ENCODE results near the gene PBX1. TPM values are rescaled to one million over a fixed set of nuclear protein-coding genes. Genes with fewer than 3 reads are reported as not detected.

The PBX1 gene
- total RNA-seq, 1 donor from 2014 or later: 71.7 TPM

DNA sequence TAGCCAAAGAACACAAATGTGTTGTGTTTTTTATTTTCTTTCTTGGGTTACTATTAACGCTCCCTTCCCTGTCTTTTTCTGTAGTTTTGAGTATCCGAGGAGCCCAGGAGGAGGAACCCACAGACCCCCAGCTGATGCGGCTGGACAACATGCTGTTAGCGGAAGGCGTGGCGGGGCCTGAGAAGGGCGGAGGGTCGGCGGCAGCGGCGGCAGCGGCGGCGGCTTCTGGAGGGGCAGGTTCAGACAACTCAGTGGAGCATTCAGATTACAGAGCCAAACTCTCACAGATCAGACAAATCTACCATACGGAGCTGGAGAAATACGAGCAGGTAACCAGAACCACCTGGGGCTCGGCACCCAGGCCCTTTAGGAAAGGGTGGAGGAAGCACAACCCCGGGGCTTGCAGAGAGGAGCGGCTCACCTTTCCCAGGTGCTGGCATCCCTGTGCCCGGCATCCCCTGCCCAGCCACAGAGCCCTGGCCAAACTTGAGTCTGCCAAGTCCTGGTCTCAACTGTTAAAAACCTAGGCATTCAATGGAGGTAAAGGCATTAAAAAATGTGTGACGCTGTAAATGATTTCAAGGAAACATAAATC, 233.5 kb downstream of the PBX1 start:
- Mint-ChIP-seq H3K27me3 (ENCODE audit: low read depth) (no peaks in the 10 kb centered on the region), H3K4me3 (no peak overlapping the region), H3K9me3 (no peaks in the 10 kb centered on the region), H3K27ac (ENCODE audit: unreplicated experiment) (no peak overlapping the region), H3K36me3 (ENCODE audit: low read depth) (peaks cover 5% of the 10 kb centered on the region), H3K4me1 (peaks cover 17% of the 10 kb centered on the region)
- no peak for DNase-seq (ENCODE audit: low read depth, low spot score)
- TF ChIP-seq CTCF (conservative IDR thresholded peaks at IDR 0.05): no peak

GRCh38 chr1:164794356-164794755, 235.4 kb downstream of the PBX1 start:
- Mint-ChIP-seq H3K4me1 (peaks cover 11% of the 10 kb centered on the region), H3K27ac (ENCODE audit: unreplicated experiment) (no peak overlapping the region), H3K4me3 (no peak overlapping the region), H3K27me3 (ENCODE audit: low read depth) (no peaks in the 10 kb centered on the region), H3K36me3 (ENCODE audit: low read depth) (peaks cover 5% of the 10 kb centered on the region), H3K9me3 (no peaks in the 10 kb centered on the region)
- TF ChIP-seq CTCF (conservative IDR thresholded peaks at IDR 0.05): no peak
- DNase-seq (ENCODE audit: low read depth, low spot score): no peak

DNA sequence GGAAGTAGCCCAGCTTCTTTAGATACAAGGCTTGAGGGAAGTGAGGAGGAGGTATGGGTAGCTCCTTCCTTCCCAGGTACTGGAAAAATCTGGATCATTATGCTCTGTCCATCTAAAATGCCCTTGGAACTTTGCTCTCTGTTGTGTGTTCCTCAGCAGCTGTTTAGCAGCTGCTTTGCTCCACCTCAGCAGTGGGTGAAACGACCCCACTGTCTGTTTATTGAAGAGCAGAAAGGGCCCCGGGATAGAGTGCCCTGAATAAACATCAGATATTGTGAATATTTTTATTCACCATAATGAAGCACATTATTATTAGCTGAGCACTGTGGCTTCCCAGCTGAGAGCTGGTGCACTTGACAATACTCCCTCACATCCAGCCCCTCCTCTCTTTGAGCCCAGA, 237.9 kb downstream of the PBX1 start:
- TF ChIP-seq CTCF (conservative IDR thresholded peaks at IDR 0.05): no peak
- peaks cover 17% of the 10 kb centered on the region for H3K36me3 Mint-ChIP-seq (ENCODE audit: low read depth)
- DNase-seq (ENCODE audit: low read depth, low spot score): no peak

DNA sequence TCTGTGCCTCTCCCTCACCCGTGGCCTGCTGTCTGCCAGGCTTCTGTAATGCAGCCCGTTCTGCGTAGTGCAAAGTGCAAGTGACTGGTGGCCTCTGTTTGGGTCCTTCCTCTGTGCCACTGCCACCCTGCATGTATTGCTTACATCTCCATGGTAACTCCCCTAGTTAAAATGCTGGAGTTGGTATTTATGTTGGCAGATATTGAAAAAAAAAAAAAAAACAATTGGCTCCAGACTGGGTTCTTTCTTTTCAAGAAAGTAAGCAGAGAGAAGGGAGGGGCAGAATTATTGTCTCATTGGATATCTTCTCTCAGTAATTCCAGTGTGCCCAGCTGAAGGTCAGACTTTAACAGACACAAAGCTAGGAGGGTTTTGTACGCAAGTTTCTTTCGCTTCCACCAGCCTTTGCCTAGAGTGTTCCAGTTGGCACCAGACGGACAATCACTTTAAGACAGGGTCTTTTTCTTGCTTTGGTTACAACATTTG, 242.3 kb downstream of the PBX1 start:
- Mint-ChIP-seq H3K4me1 (peaks cover 11% of the 10 kb centered on the region), H3K9me3 (no peaks in the 10 kb centered on the region), H3K4me3 (no peak overlapping the region), H3K27me3 (ENCODE audit: low read depth) (no peaks in the 10 kb centered on the region), H3K27ac (ENCODE audit: unreplicated experiment) (no peak overlapping the region), H3K36me3 (ENCODE audit: low read depth) (peaks cover 15% of the 10 kb centered on the region)
- TF ChIP-seq CTCF (conservative IDR thresholded peaks at IDR 0.05): no peak
- DNase-seq (ENCODE audit: low read depth, low spot score): no peak

More for the DNA sequence above, 237.9 kb downstream of the PBX1 start:
- Mint-ChIP-seq H3K9me3 (no peaks in the 10 kb centered on the region), H3K27ac (ENCODE audit: unreplicated experiment) (no peak overlapping the region), H3K4me3 (no peak overlapping the region), H3K27me3 (ENCODE audit: low read depth) (no peaks in the 10 kb centered on the region), H3K4me1 (peaks cover 10% of the 10 kb centered on the region)

- Mint-ChIP-seq H3K9me3 (no peaks in the 10 kb centered on the region), H3K4me1 (peaks cover 11% of the 10 kb centered on the region), H3K4me3 (no peak overlapping the region), H3K27ac (ENCODE audit: unreplicated experiment) (peak overlapping the region; percentile 16), H3K27me3 (ENCODE audit: low read depth) (no peaks in the 10 kb centered on the region), H3K36me3 (ENCODE audit: low read depth) (peaks cover 20% of the 10 kb centered on the region)
- TF ChIP-seq CTCF (conservative IDR thresholded peaks at IDR 0.05): no peak
- no peak for DNase-seq (ENCODE audit: low read depth, low spot score)
Measured at GRCh38 chr1:164801791-164802502, 243.0 kb downstream of the PBX1 start.
